Measurements from ENCODE around the gene FBXO21.
"Not testable (repeated sequence)": the region's sequence is repeated elsewhere in the genome, so short reads cannot be mapped to it uniquely, and the experiment has no call there.

The FBXO21 gene

GRCh38 chr12:117187421-117187820, 2.8 kb downstream of the FBXO21 start:
- Histone ChIP-seq H3K27ac (ENCODE audit: low read depth, low read length, severe bottlenecking) (no peak overlapping the region), H3K4me3 (ENCODE audit: extremely low read depth, insufficient read depth, low read length, poor library complexity, severe bottlenecking) (no peak overlapping the region), H3K36me3 (ENCODE audit: control insufficient read depth, insufficient read depth, low read length) (peaks cover 54% of the 10 kb centered on the region), H3K4me1 (ENCODE audit: control insufficient read depth, insufficient read depth, low read length, poor library complexity, severe bottlenecking) (peaks cover 5% of the 10 kb centered on the region), H3K9me3 (ENCODE audit: control insufficient read depth, low read length) (no peaks in the 10 kb centered on the region)
- 100% methylated on average over 1 of the region's 4 CpGs; no CpG with 5 or more reads in 1 of the 2 experiments for WGBS, 2 experiments (ENCODE audit: insufficient coverage in 2 of 2)

- H3K36me3 ChIP-seq (ENCODE audit: control insufficient read depth, insufficient read depth, low read length): peaks cover 96% of the 10 kb centered on the region
- H3K4me1 ChIP-seq (ENCODE audit: control insufficient read depth, insufficient read depth, low read length, poor library complexity, severe bottlenecking): no peaks in the 10 kb centered on the region
- no peak overlapping the region for H3K27ac ChIP-seq (ENCODE audit: low read depth, low read length, severe bottlenecking)
- H3K4me3 ChIP-seq (ENCODE audit: extremely low read depth, insufficient read depth, low read length, poor library complexity, severe bottlenecking): no peak overlapping the region
- peaks cover 6% of the 10 kb centered on the region for H3K9me3 ChIP-seq (ENCODE audit: control insufficient read depth, low read length)
- 86% methylated on average over 2 of the region's 3 CpGs; no CpG with 5 or more reads in 1 of the 2 experiments for WGBS, 2 experiments (ENCODE audit: insufficient coverage in 2 of 2)
These were observed 7.4 kb downstream of the FBXO21 start for GRCh38 chr12:117182866-117183265.

- not testable (repeated sequence) for H3K27ac ChIP-seq (ENCODE audit: low read depth, low read length, severe bottlenecking); H3K4me1 ChIP-seq (ENCODE audit: control insufficient read depth, insufficient read depth, low read length, poor library complexity, severe bottlenecking); H3K9me3 ChIP-seq (ENCODE audit: control insufficient read depth, low read length); H3K4me3 ChIP-seq (ENCODE audit: extremely low read depth, insufficient read depth, low read length, poor library complexity, severe bottlenecking)
- peaks cover 100% of the 10 kb centered on the region for H3K36me3 ChIP-seq (ENCODE audit: control insufficient read depth, insufficient read depth, low read length)
- 92 to 93% methylated on average over 8 of the region's 8 CpGs for WGBS, 2 experiments (ENCODE audit: insufficient coverage in 2 of 2)
These were observed 8.8 kb downstream of the FBXO21 start for GRCh38 chr12:117181468-117181843.

- H3K9me3 ChIP-seq (ENCODE audit: control insufficient read depth, low read length): peaks cover 6% of the 10 kb centered on the region
- H3K4me3 ChIP-seq (ENCODE audit: extremely low read depth, insufficient read depth, low read length, poor library complexity, severe bottlenecking): no peak overlapping the region
- no peaks in the 10 kb centered on the region for H3K4me1 ChIP-seq (ENCODE audit: control insufficient read depth, insufficient read depth, low read length, poor library complexity, severe bottlenecking)
- peaks cover 100% of the 10 kb centered on the region for H3K36me3 ChIP-seq (ENCODE audit: control insufficient read depth, insufficient read depth, low read length)
- H3K27ac ChIP-seq (ENCODE audit: low read depth, low read length, severe bottlenecking): no peak overlapping the region
- 44% methylated on average over 1 of the region's 4 CpGs; no CpG with 5 or more reads in 1 of the 2 experiments for WGBS, 2 experiments (ENCODE audit: insufficient coverage in 2 of 2)
These were observed 9.4 kb downstream of the FBXO21 start for GRCh38 chr12:117180758-117181467.

- no peak overlapping the region for H3K4me3 ChIP-seq (ENCODE audit: extremely low read depth, insufficient read depth, low read length, poor library complexity, severe bottlenecking)
- H3K9me3 ChIP-seq (ENCODE audit: control insufficient read depth, low read length): peaks cover 6% of the 10 kb centered on the region
- H3K27ac ChIP-seq (ENCODE audit: low read depth, low read length, severe bottlenecking): no peak overlapping the region
- WGBS, 2 experiments (ENCODE audit: insufficient coverage in 2 of 2): 86% methylated on average over 1 of the region's 2 CpGs; no CpG with 5 or more reads in 1 of the 2 experiments
- no peaks in the 10 kb centered on the region for H3K4me1 ChIP-seq (ENCODE audit: control insufficient read depth, insufficient read depth, low read length, poor library complexity, severe bottlenecking)
- peaks cover 100% of the 10 kb centered on the region for H3K36me3 ChIP-seq (ENCODE audit: control insufficient read depth, insufficient read depth, low read length)
These were observed 11.5 kb downstream of the FBXO21 start for GRCh38 chr12:117178745-117179144.

- Histone ChIP-seq H3K27ac (ENCODE audit: low read depth, low read length, severe bottlenecking) (no peak overlapping the region), H3K4me1 (ENCODE audit: control insufficient read depth, insufficient read depth, low read length, poor library complexity, severe bottlenecking) (no peaks in the 10 kb centered on the region), H3K4me3 (ENCODE audit: extremely low read depth, insufficient read depth, low read length, poor library complexity, severe bottlenecking) (no peak overlapping the region), H3K9me3 (ENCODE audit: control insufficient read depth, low read length) (peaks cover 6% of the 10 kb centered on the region), H3K36me3 (ENCODE audit: control insufficient read depth, insufficient read depth, low read length) (peaks cover 100% of the 10 kb centered on the region)
- WGBS, 2 experiments (ENCODE audit: insufficient coverage in 2 of 2): 88 to 90% methylated on average over 9 to 10 of the region's 10 CpGs
These were observed 12.0 kb downstream of the FBXO21 start for GRCh38 chr12:117178301-117178700.

GRCh38 chr12:117172168-117172567, 18.1 kb downstream of the FBXO21 start:
- peaks cover 96% of the 10 kb centered on the region for H3K36me3 ChIP-seq (ENCODE audit: control insufficient read depth, insufficient read depth, low read length)

GRCh38 chr12:117171499-117172162, 18.6 kb downstream of the FBXO21 start:
- Histone ChIP-seq H3K27ac (ENCODE audit: low read depth, low read length, severe bottlenecking) (no peak overlapping the region), H3K4me1 (ENCODE audit: control insufficient read depth, insufficient read depth, low read length, poor library complexity, severe bottlenecking) (no peaks in the 10 kb centered on the region), H3K9me3 (ENCODE audit: control insufficient read depth, low read length) (no peaks in the 10 kb centered on the region), H3K4me3 (ENCODE audit: extremely low read depth, insufficient read depth, low read length, poor library complexity, severe bottlenecking) (no peak overlapping the region), H3K36me3 (ENCODE audit: control insufficient read depth, insufficient read depth, low read length) (peaks cover 96% of the 10 kb centered on the region)
- no CpG with 5 or more reads among the region's 2 CpGs for WGBS, 2 experiments (ENCODE audit: insufficient coverage in 2 of 2)

More at GRCh38 chr12:117172168-117172567, 18.1 kb downstream of the FBXO21 start:
- Histone ChIP-seq H3K4me3 (ENCODE audit: extremely low read depth, insufficient read depth, low read length, poor library complexity, severe bottlenecking) (no peak overlapping the region), H3K27ac (ENCODE audit: low read depth, low read length, severe bottlenecking) (no peak overlapping the region), H3K4me1 (ENCODE audit: control insufficient read depth, insufficient read depth, low read length, poor library complexity, severe bottlenecking) (no peaks in the 10 kb centered on the region), H3K9me3 (ENCODE audit: control insufficient read depth, low read length) (no peaks in the 10 kb centered on the region)
- 100% methylated on average over 3 of the region's 3 CpGs for WGBS, 2 experiments (ENCODE audit: insufficient coverage in 2 of 2)

GRCh38 chr12:117169548-117169947, 20.7 kb downstream of the FBXO21 start:
- WGBS, 2 experiments (ENCODE audit: insufficient coverage in 2 of 2): 100% methylated on average over 3 of the region's 3 CpGs; no CpG with 5 or more reads in 1 of the 2 experiments
- H3K4me3 ChIP-seq (ENCODE audit: extremely low read depth, insufficient read depth, low read length, poor library complexity, severe bottlenecking): no peak overlapping the region
- no peaks in the 10 kb centered on the region for H3K4me1 ChIP-seq (ENCODE audit: control insufficient read depth, insufficient read depth, low read length, poor library complexity, severe bottlenecking)
- H3K9me3 ChIP-seq (ENCODE audit: control insufficient read depth, low read length): no peaks in the 10 kb centered on the region
- no peak overlapping the region for H3K27ac ChIP-seq (ENCODE audit: low read depth, low read length, severe bottlenecking)
- H3K36me3 ChIP-seq (ENCODE audit: control insufficient read depth, insufficient read depth, low read length): peaks cover 96% of the 10 kb centered on the region

GRCh38 chr12:117168976-117169375, 21.3 kb downstream of the FBXO21 start:
- WGBS, 2 experiments (ENCODE audit: insufficient coverage in 2 of 2): 80% methylated on average over 2 of the region's 3 CpGs; no CpG with 5 or more reads in 1 of the 2 experiments
- no peak overlapping the region for H3K4me3 ChIP-seq (ENCODE audit: extremely low read depth, insufficient read depth, low read length, poor library complexity, severe bottlenecking)
- H3K36me3 ChIP-seq (ENCODE audit: control insufficient read depth, insufficient read depth, low read length): peaks cover 96% of the 10 kb centered on the region

GRCh38 chr12:117167769-117168168, 22.5 kb downstream of the FBXO21 start:
- H3K36me3 ChIP-seq (ENCODE audit: control insufficient read depth, insufficient read depth, low read length): peaks cover 94% of the 10 kb centered on the region
- H3K27ac ChIP-seq (ENCODE audit: low read depth, low read length, severe bottlenecking): no peak overlapping the region
- WGBS, 2 experiments (ENCODE audit: insufficient coverage in 2 of 2): 80 to 100% methylated on average over 1 to 3 of the region's 4 CpGs
- no peaks in the 10 kb centered on the region for H3K4me1 ChIP-seq (ENCODE audit: control insufficient read depth, insufficient read depth, low read length, poor library complexity, severe bottlenecking)
- no peak overlapping the region for H3K4me3 ChIP-seq (ENCODE audit: extremely low read depth, insufficient read depth, low read length, poor library complexity, severe bottlenecking)
- H3K9me3 ChIP-seq (ENCODE audit: control insufficient read depth, low read length): no peaks in the 10 kb centered on the region

More at GRCh38 chr12:117168976-117169375, 21.3 kb downstream of the FBXO21 start:
- Histone ChIP-seq H3K4me1 (ENCODE audit: control insufficient read depth, insufficient read depth, low read length, poor library complexity, severe bottlenecking) (no peaks in the 10 kb centered on the region), H3K27ac (ENCODE audit: low read depth, low read length, severe bottlenecking) (no peak overlapping the region), H3K9me3 (ENCODE audit: control insufficient read depth, low read length) (no peaks in the 10 kb centered on the region)

Measured in mesodermal cell (in vitro differentiated cells).